Measurements from ENCODE around the gene DSEL.

- TF ChIP-seq, protein P1, sequence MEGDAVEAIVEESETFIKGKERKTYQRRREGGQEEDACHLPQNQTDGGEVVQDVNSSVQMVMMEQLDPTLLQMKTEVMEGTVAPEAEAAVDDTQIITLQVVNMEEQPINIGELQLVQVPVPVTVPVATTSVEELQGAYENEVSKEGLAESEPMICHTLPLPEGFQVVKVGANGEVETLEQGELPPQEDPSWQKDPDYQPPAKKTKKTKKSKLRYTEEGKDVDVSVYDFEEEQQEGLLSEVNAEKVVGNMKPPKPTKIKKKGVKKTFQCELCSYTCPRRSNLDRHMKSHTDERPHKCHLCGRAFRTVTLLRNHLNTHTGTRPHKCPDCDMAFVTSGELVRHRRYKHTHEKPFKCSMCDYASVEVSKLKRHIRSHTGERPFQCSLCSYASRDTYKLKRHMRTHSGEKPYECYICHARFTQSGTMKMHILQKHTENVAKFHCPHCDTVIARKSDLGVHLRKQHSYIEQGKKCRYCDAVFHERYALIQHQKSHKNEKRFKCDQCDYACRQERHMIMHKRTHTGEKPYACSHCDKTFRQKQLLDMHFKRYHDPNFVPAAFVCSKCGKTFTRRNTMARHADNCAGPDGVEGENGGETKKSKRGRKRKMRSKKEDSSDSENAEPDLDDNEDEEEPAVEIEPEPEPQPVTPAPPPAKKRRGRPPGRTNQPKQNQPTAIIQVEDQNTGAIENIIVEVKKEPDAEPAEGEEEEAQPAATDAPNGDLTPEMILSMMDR (IDR thresholded peaks at IDR 0.05), result no peak
- TF ChIP-seq POLR2A (IDR thresholded peaks at IDR 0.05), result no peak
Observed at GRCh38 chr18:67550872-67551520, 34.5 kb upstream of the DSEL start.
